HG02852 (cell line): ENCODE data around the gene CAV3.

Experiments
- ATAC-seq: cut with Tn5 transposase; IDR thresholded peaks from one replicate; pipeline ENCODE4 v1.9.1; 2021; ENCODE audit warnings: mild to moderate bottlenecking, moderate library complexity; ENCODE audit not compliant: unreplicated experiment

Gene CAV3

GRCh38 chr3:8734137-8734878 lies 706 bp downstream of the CAV3 start:
- ATAC-seq: no peak

- ATAC-seq: no peak
Measured at GRCh38 chr3:8734908-8735307, 1.3 kb downstream of the CAV3 start.

GRCh38 chr3:8736436-8736835 lies 2.8 kb downstream of the CAV3 start:
- no peak for ATAC-seq

DNA sequence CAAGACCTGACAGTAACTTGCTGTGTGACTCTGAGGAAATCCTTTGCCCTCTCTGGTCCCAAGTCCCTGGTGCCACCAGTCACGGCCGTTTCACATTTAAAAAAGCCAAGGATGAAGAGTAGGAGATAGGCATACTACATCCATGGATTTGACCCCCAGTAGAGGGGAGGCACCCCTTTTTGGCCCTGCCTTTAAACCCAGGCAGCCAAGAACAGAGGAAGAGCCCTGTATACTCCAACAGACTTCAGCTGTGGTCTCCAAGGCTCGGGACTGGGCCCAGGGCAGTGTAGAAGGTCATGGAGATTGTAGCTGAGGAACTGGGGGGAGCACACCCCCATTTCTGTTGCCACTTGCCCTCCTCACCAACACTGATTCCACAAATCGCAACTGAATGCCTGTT lies 3.7 kb downstream of the CAV3 start:
- no peak for ATAC-seq

- ATAC-seq: no peak
Measured at GRCh38 chr3:8737823-8738222, 4.2 kb downstream of the CAV3 start.

- no peak for ATAC-seq
Measured at GRCh38 chr3:8738639-8739038, 5.0 kb downstream of the CAV3 start.

GRCh38 chr3:8739757-8740504 lies 6.3 kb downstream of the CAV3 start:
- no peak for ATAC-seq

GRCh38 chr3:8741581-8742261 lies 8.1 kb downstream of the CAV3 start:
- ATAC-seq: no peak

GRCh38 chr3:8743021-8743601 lies 9.5 kb downstream of the CAV3 start:
- no peak for ATAC-seq

GRCh38 chr3:8743911-8744310 lies 10.3 kb downstream of the CAV3 start:
- no peak for ATAC-seq

- ATAC-seq: no peak
Measured at GRCh38 chr3:8745619-8746370, 12.2 kb downstream of the CAV3 start.

DNA sequence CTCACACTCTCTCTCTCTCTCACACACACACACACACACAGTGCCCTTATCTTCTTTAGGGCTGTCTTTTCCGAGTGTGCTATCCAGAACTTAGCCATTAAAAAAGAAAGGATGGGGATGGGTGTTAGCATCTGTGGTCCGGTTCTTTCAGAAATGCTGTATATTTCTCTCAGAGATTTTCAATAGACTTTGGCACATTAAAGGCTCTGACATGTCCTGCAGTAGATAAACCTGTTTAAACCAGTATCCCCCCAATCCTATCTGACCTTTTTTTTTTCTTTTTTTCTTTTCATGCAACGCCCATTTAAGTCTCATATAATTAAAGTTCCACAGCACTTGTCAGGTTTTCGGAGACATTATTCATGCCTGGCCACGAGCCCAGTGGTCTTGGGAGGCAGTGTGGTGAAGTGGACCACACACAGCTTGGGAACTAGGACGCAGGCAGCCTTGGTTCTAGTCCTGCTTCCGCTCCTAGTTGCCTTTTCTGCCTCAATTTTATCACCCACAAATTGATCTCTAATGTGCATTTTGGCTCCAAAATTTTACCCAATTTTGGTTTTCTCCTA lies 13.3 kb downstream of the CAV3 start:
- ATAC-seq: no peak

DNA sequence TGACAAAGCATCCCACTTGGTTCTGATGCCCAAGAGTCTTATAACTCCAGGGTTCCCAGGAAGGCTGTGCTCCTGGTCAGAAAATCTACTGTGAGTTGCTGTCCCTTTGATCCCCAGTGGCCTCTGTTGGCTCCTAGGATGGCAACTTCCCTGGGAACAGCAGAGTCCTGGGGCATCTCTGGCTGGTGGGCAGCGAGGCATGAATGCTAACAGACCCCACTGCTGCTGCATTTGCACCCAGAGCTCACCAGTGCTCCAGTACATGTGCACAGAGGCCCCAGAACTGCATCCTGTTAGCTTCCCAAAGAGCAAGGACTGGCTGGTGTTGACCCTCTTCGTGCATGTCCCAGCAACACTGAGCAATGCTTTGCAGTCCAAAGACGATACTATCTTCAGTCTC lies 15.7 kb downstream of the CAV3 start:
- ATAC-seq: no peak

GRCh38 chr3:8752832-8753231 lies 19.2 kb downstream of the CAV3 start:
- no peak for ATAC-seq

- ATAC-seq: no peak
Measured at GRCh38 chr3:8755097-8755496, 21.5 kb downstream of the CAV3 start.

- no peak for ATAC-seq
Measured at GRCh38 chr3:8755564-8756237, 22.1 kb downstream of the CAV3 start.

DNA sequence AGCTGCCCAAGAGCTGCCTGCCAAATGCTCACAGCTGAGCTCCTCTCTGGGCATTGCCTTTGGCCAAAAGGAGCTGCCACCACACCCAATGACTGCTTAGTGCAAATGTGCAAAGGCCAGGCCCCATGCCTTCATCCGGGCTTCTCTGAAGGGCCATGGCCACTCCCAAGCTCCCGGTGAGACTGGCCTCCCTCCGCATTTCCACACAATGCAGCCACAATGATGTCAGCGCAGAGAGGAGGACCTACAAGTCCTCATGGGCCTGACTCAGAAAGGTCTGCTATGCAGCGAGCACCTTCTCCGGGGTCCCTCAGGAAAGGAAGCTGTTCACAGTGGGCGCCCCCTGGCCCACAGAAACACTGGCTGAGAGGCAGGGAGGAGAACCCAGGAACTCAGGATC lies 23.1 kb downstream of the CAV3 start:
- no peak for ATAC-seq

GRCh38 chr3:8757551-8758518 lies 24.2 kb downstream of the CAV3 start:
- ATAC-seq: peak; percentile 74
